IMR-90 (cell line): ENCODE measurements around the gene EIF1. TPM values are rescaled to one million over a fixed set of nuclear protein-coding genes. Genes with fewer than 3 reads are reported as not detected.

Experiments used
- ATAC-seq: fragments of 200-7000 bp; cut with Tn5 transposase; 2 replicates; pipeline ENCODE4 v1.9.1; 2020; ENCODE audit warnings: low read depth, mild to moderate bottlenecking, moderate library complexity
- BruUV-seq: library from RNA; stranded (reverse); fragments of 400-500 nt; replicated peaks from 2 replicates; lab custom pipeline; 2021; lab: Mats Ljungman, UMichigan
- CTCF ChIA-PET: fragments of 300-600 bp; formaldehyde crosslinking; extraction: SDS; loops from one replicate; lab custom pipeline; 2021; ENCODE audit warnings: antibody characterized with exemption; lab: Yijun Ruan, JAX
- POLR2A ChIA-PET: fragments of 300-600 bp; sonication (Branson Sonifier 250); formaldehyde crosslinking; loops from one replicate; lab custom pipeline; 2022; ENCODE audit warnings: antibody characterized with exemption; ENCODE audit not compliant: unreplicated experiment; lab: Charles Lee
- DNase-seq: peaks from one replicate; pipeline ENCODE4 v3.0.0; 2013
- H2AFZ ChIP-seq: replicated peaks from 2 replicates; pipeline ENCODE3; 2013; ENCODE audit warnings: low read length, mild to moderate bottlenecking; ENCODE audit not compliant: poor library complexity
- H2AK5ac ChIP-seq: 2 replicates; pipeline ENCODE4 v1.6.1; 2013; ENCODE audit warnings: low read depth, low read length, inconsistent platforms
- H2AK9ac ChIP-seq: replicated peaks from 2 replicates; pipeline ENCODE3; 2013; ENCODE audit warnings: mild to moderate bottlenecking, low read depth, low read length, moderate library complexity; ENCODE audit not compliant: poor library complexity
- H2BK120ac ChIP-seq: 2 replicates; pipeline ENCODE4 v1.6.1; 2013; ENCODE audit warnings: low read depth, low read length, inconsistent platforms
- H2BK15ac ChIP-seq: 3 replicates; pipeline ENCODE4 v1.6.1; 2013; ENCODE audit warnings: low read depth, low read length, inconsistent platforms
- H2BK20ac ChIP-seq: 2 replicates; pipeline ENCODE4 v1.6.1; 2013; ENCODE audit warnings: low read depth, mild to moderate bottlenecking, inconsistent platforms, low read length, moderate library complexity
- H2BK5ac ChIP-seq: 2 replicates; pipeline ENCODE4 v1.6.1; 2013; ENCODE audit warnings: mild to moderate bottlenecking, low read depth, low read length, inconsistent platforms; ENCODE audit not compliant: poor library complexity, severe bottlenecking
- H3K14ac ChIP-seq: replicated peaks from 2 replicates; pipeline ENCODE4 v1.6.1; 2013; ENCODE audit warnings: low read depth, low read length, inconsistent platforms
- H3K18ac ChIP-seq: 2 replicates; pipeline ENCODE4 v1.6.1; 2013; ENCODE audit warnings: low read depth, low read length, control low read depth
- H3K23ac ChIP-seq: 2 replicates; pipeline ENCODE4 v1.6.1; 2013; ENCODE audit warnings: low read depth, low read length, inconsistent platforms
- H3K27ac ChIP-seq: 2 replicates; pipeline ENCODE4 v1.5.1; 2013; ENCODE audit warnings: mild to moderate bottlenecking, control low read depth, low read length; ENCODE audit not compliant: insufficient read depth
- H3K27me3 ChIP-seq: 2 replicates; pipeline ENCODE4 v1.6.1; 2013; ENCODE audit warnings: low read length; ENCODE audit not compliant: control insufficient read depth, insufficient read depth
- H3K36me3 ChIP-seq: 2 replicates; pipeline ENCODE4 v1.6.1; 2013; ENCODE audit warnings: low read length, mixed read lengths; ENCODE audit not compliant: control insufficient read depth, insufficient read depth
- H3K4ac ChIP-seq: 2 replicates; pipeline ENCODE4 v1.6.1; 2013; ENCODE audit warnings: low read depth, low read length, inconsistent platforms
- H3K4me1 ChIP-seq: 2 replicates; pipeline ENCODE4 v1.6.1; 2013; ENCODE audit warnings: low read length, mixed read lengths; ENCODE audit not compliant: control insufficient read depth, insufficient read depth
- H3K4me2 ChIP-seq: 2 replicates; pipeline ENCODE4 v1.6.1; 2013; ENCODE audit warnings: low read depth, mild to moderate bottlenecking, control low read depth, low read length, moderate library complexity
- H3K4me3 ChIP-seq: 2 replicates; pipeline ENCODE4 v1.5.1; 2013; ENCODE audit warnings: low read depth, mild to moderate bottlenecking, control low read depth, low read length, moderate library complexity; ENCODE audit not compliant: insufficient read depth
- H3K56ac ChIP-seq: 2 replicates; pipeline ENCODE4 v1.6.1; 2013; ENCODE audit warnings: low read length, inconsistent platforms; ENCODE audit not compliant: insufficient read depth; ENCODE audit errors: extremely low read depth
- H3K79me1 ChIP-seq, 2 experiments: 2 replicates each; pipeline ENCODE4 v1.6.1; 2013; ENCODE audit warnings: low read length in 2 of 2, inconsistent platforms in 1 of 2, low read depth in 1 of 2
- H3K9ac ChIP-seq: 2 replicates; pipeline ENCODE4 v1.6.1; 2013; ENCODE audit warnings: low read depth, low read length, control low read depth
- H3K9me1 ChIP-seq: 2 replicates; pipeline ENCODE4 v1.6.1; 2013; ENCODE audit warnings: low read length, inconsistent platforms; ENCODE audit not compliant: insufficient read depth
- H3K9me3 ChIP-seq: 2 replicates; pipeline ENCODE4 v1.6.1; 2013; ENCODE audit warnings: low read length; ENCODE audit not compliant: control insufficient read depth, insufficient read depth
- H4K20me1 ChIP-seq: 2 replicates; pipeline ENCODE4 v1.6.1; 2013; ENCODE audit warnings: low read length, inconsistent platforms; ENCODE audit not compliant: insufficient read depth
- H4K5ac ChIP-seq: 2 replicates; pipeline ENCODE4 v1.6.1; 2013; ENCODE audit warnings: mild to moderate bottlenecking, low read depth, low read length, control low read depth
- H4K8ac ChIP-seq, 2 experiments: 2 replicates each; pipeline ENCODE4 v1.6.1; 2013; ENCODE audit warnings: low read depth in 2 of 2, low read length in 2 of 2, control low read depth in 1 of 2, inconsistent platforms in 1 of 2
- H4K91ac ChIP-seq: 2 replicates; pipeline ENCODE4 v1.6.1; 2013; ENCODE audit warnings: low read depth, low read length, inconsistent platforms; ENCODE audit not compliant: insufficient read depth
- BHLHE40 ChIP-seq: fragments of 150-350 bp; IDR thresholded peaks from 2 replicates; pipeline ENCODE4 v1.6.1; 2016; ENCODE audit warnings: mild to moderate bottlenecking, low read depth, low read length
- CEBPB ChIP-seq: IDR thresholded peaks from 2 replicates; pipeline ENCODE4 v1.6.1; 2012; ENCODE audit warnings: low read depth, low read length, improper control_type of control experiment
- CHD1 ChIP-seq: IDR thresholded peaks from 2 replicates; pipeline ENCODE4 v1.6.1; 2012; ENCODE audit warnings: low read depth, low read length, improper control_type of control experiment
- FOS ChIP-seq: fragments of 150-350 bp; IDR thresholded peaks from 2 replicates; pipeline ENCODE4 v1.6.1; 2016; ENCODE audit warnings: low read depth, low read length
- MAZ ChIP-seq: IDR thresholded peaks from 2 replicates; pipeline ENCODE4 v1.6.1; 2012; ENCODE audit warnings: low read depth, mild to moderate bottlenecking, low read length, improper control_type of control experiment, moderate library complexity, borderline replicate concordance
- NFE2L2 ChIP-seq: fragments of 150-350 bp; IDR thresholded peaks from 2 replicates; pipeline ENCODE4 v1.6.1; 2016; ENCODE audit warnings: low read depth, mild to moderate bottlenecking, low read length
- POLR2A ChIP-seq: IDR thresholded peaks from 2 replicates; pipeline ENCODE4 v1.6.1; 2012; ENCODE audit warnings: mild to moderate bottlenecking, low read depth, low read length
- RAD21 ChIP-seq: IDR thresholded peaks from 2 replicates; pipeline ENCODE4 v1.6.1; 2012; ENCODE audit warnings: low read length, improper control_type of control experiment
- RCOR1 ChIP-seq: IDR thresholded peaks from 2 replicates; pipeline ENCODE4 v1.6.1; 2012; ENCODE audit warnings: mild to moderate bottlenecking, low read length, improper control_type of control experiment; ENCODE audit not compliant: insufficient replicate concordance
- RFX5 ChIP-seq: IDR thresholded peaks from 2 replicates; pipeline ENCODE4 v1.8.0; 2012; ENCODE audit warnings: low read depth, mild to moderate bottlenecking, low read length, moderate library complexity
- SMC3 ChIP-seq: fragments of 150-350 bp; IDR thresholded peaks from 2 replicates; pipeline ENCODE4 v1.6.1; 2016; ENCODE audit warnings: low read depth, mild to moderate bottlenecking, antibody characterized with exemption, low read length, moderate library complexity
- WGBS, 2 experiments: methylation state at CpG; one replicate each; pipeline versions ENCODE4 v1.1.5 to v1.1.7; 2013; ENCODE audit warnings: missing lambda C conversion rate in 2 of 2; ENCODE audit not compliant: insufficient read length in 1 of 2; ENCODE audit errors: extremely low coverage in 2 of 2; 5-methylcytosine and 5-hydroxymethylcytosine counted together
- dilution Hi-C: fragments of 300-500 bp; cut with HindIII; formaldehyde crosslinking; loops from one replicate; pipeline ENCODE4 v1.14.3; 2018; ENCODE audit warnings: low sequenced_read_pairs; ENCODE audit not compliant: unreplicated experiment
- in situ Hi-C: fragments of 300-500 bp; cut with MboI; formaldehyde crosslinking; loops from 3 replicates; pipeline ENCODE4 v1.14.3; 2019; ENCODE audit warnings: low sequenced_read_pairs, inconsistent platforms, mixed read lengths
- intact Hi-C: fragments of 100-400 bp; cut with micrococcal nuclease; formaldehyde crosslinking; loops from 2 replicates; pipeline ENCODE4 v1.10.0; 2022
- polyA plus RNA-seq, 3 experiments: library from polyadenylated mRNA; depleted of rRNA; stranded (reverse); fragments of >200 nt; gene quantifications; 2 replicates each; pipeline ENCODE4 v1.2.3, GENCODE V29; 2012; ENCODE audit warnings: low replicate concordance in 1 of 3
- total RNA-seq: library from RNA; depleted of rRNA; stranded (reverse); fragments of >200 nt; gene quantifications from 2 replicates; pipeline ENCODE4 v1.2.3, GENCODE V29; 2012
- TF ChIP-seq, protein P1 (sequence below): conservative IDR thresholded peaks from 2 replicates; pipeline ENCODE4 v1.5.1; 2012; ENCODE audit warnings: mild to moderate bottlenecking, low read depth, low read length, improper control_type of control experiment
- TF ChIP-seq, protein P2 (sequence below): fragments of 150-350 bp; IDR thresholded peaks from 2 replicates; pipeline ENCODE4 v1.6.1; 2017; ENCODE audit warnings: mild to moderate bottlenecking, antibody characterized with exemption, low read length, low read depth

The EIF1 gene
- total and polyA plus RNA-seq, 2 of the 4 experiments (the other 2 are of a cell fraction) = 89.4 to 381 TPM

DNA sequence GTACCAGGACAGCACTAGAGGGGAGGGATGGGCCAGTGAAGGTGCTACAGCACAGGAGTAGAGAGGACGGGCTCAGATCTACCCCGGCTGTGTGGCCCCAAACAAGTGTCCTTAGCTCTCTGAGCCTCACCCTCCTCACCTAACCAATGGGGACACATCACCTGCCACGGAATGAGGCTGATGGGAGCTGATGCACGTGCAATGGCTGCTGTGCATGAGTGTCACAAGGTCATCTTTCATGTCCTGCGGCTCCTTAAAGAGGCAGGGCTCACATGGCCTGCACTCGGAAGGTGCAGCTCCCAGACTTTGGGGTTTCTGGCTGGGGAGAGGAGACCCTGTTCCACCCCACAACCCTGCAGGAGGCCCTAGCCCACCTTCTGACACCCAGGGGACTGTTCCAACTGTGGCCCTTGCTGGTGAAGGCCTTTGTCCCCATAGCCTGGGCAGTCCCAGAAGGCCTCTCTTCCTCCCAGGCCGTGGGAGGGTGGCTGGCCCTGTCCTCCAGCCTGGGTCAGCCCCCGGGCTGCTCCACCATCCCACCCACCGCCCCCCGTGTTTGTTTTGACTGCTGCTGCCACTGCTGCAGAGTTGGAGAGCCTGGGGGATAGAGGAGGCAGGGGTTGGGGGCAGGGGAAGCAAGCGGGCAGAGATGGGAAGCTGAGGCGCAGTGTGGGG lies 35.3 kb downstream of the EIF1 start:
- H3K23ac ChIP-seq = no peak overlapping the region
- H3K4ac ChIP-seq = no peak overlapping the region
- dilution Hi-C loops (no loop called here), in situ Hi-C loops (no loop called here), intact Hi-C loops (no loop called here)
- H3K9ac ChIP-seq = no peak overlapping the region
- no peak overlapping the region for H2AK9ac ChIP-seq
- no peak overlapping the region for H2BK20ac ChIP-seq
- no peaks in the 10 kb centered on the region for H3K4me1 ChIP-seq
- TF ChIP-seq FOS (no peak), NFE2L2 (no peak), MAZ (no peak), CHD1 (no peak), POLR2A (no peak), BHLHE40 (no peak), RFX5 (no peak), RAD21 (no peak), CEBPB (no peak), SMC3 (no peak), RCOR1 (no peak)
- TF ChIP-seq, protein P1, sequence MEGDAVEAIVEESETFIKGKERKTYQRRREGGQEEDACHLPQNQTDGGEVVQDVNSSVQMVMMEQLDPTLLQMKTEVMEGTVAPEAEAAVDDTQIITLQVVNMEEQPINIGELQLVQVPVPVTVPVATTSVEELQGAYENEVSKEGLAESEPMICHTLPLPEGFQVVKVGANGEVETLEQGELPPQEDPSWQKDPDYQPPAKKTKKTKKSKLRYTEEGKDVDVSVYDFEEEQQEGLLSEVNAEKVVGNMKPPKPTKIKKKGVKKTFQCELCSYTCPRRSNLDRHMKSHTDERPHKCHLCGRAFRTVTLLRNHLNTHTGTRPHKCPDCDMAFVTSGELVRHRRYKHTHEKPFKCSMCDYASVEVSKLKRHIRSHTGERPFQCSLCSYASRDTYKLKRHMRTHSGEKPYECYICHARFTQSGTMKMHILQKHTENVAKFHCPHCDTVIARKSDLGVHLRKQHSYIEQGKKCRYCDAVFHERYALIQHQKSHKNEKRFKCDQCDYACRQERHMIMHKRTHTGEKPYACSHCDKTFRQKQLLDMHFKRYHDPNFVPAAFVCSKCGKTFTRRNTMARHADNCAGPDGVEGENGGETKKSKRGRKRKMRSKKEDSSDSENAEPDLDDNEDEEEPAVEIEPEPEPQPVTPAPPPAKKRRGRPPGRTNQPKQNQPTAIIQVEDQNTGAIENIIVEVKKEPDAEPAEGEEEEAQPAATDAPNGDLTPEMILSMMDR = no peak
- TF ChIP-seq, protein P2, sequence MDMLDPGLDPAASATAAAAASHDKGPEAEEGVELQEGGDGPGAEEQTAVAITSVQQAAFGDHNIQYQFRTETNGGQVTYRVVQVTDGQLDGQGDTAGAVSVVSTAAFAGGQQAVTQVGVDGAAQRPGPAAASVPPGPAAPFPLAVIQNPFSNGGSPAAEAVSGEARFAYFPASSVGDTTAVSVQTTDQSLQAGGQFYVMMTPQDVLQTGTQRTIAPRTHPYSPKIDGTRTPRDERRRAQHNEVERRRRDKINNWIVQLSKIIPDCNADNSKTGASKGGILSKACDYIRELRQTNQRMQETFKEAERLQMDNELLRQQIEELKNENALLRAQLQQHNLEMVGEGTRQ = no peak
- no peak overlapping the region for H4K8ac ChIP-seq
- no peak overlapping the region for H3K18ac ChIP-seq
- no peaks in the 10 kb centered on the region for H3K9me3 ChIP-seq
- no peaks in the 10 kb centered on the region for H4K20me1 ChIP-seq
- no peak overlapping the region for H2BK120ac ChIP-seq
- no peaks in the 10 kb centered on the region for H3K9me1 ChIP-seq
- no peak for ATAC-seq
- H2BK15ac ChIP-seq = no peak overlapping the region
- no peak overlapping the region for H3K4me3 ChIP-seq
- no peak overlapping the region for H2BK5ac ChIP-seq
- 60% methylated on average over 1 of the region's 12 CpGs; no CpG with 5 or more reads in 1 of the 2 experiments for WGBS, 2 experiments
- no peak overlapping the region for H4K5ac ChIP-seq
- H3K36me3 ChIP-seq = no peaks in the 10 kb centered on the region
- H2AFZ ChIP-seq = no peak overlapping the region
- no peak overlapping the region for H3K56ac ChIP-seq
- H3K14ac ChIP-seq = no peak overlapping the region
- ChIA-PET CTCF (interaction anchor here (1.0 kb wide), 1 partner anchor 34 kb away, joined by 3 read pairs; no protein-coding TSS in a partner anchor), POLR2A (no interaction called here)
- H3K27ac ChIP-seq = no peak overlapping the region
- DNase-seq = no peak
- H4K91ac ChIP-seq = no peak overlapping the region
- no peak overlapping the region for H2AK5ac ChIP-seq
- H3K79me1 ChIP-seq = no peaks in the 10 kb centered on the region
- BruUV-seq = no TSS peak
- H3K27me3 ChIP-seq = peaks cover 13% of the 10 kb centered on the region
- no peak overlapping the region for H3K4me2 ChIP-seq
